ENCODE measurements around the gene MYG1. TPM values are rescaled to one million over a fixed set of nuclear protein-coding genes. Genes with fewer than 3 reads are reported as not detected.
A peak's percentile ranks its signal among the peaks of the same experiment; 100 is the strongest.
"Not testable (repeated sequence)": the region's sequence is repeated elsewhere in the genome, so short reads cannot be mapped to it uniquely, and the experiment has no call there.

The MYG1 gene
- total and polyA plus RNA-seq, 10 donors = 31.1 to 79.2 (median 37.5) TPM

GRCh38 chr12:53290661-53291060, 8.8 kb upstream of the MYG1 start:
- DNase-seq = no peak
- intact Hi-C loops (cut with DNase I; ENCODE audit: low total_unique reads) = no loop called here
- WGBS, 5 donors = 85 to 94% (median 91%) methylated on average over 9 of the region's 9 CpGs

GRCh38 chr12:53292426-53292825, 7.1 kb upstream of the MYG1 start:
- H3K4me1 ChIP-seq = peaks cover 15 to 36% (median 27%) of the 10 kb centered on the region in 6 donors
- no peak overlapping the region for H3K27ac ChIP-seq
- H3K27me3 ChIP-seq (replicated peaks in 1 of 7) = no peaks in the 10 kb centered on the region
- H3K36me3 ChIP-seq = peaks cover 0 to 62% (median under 1%) of the 10 kb centered on the region in 6 donors
- no peak for TF ChIP-seq POLR2A (IDR thresholded peaks at IDR 0.05)
- TF ChIP-seq CTCF (IDR thresholded peaks at IDR 0.05 in 8 of 11, conservative IDR thresholded peaks at IDR 0.05 in 3 of 11) = no peak
- TF ChIP-seq POLR2AphosphoS5 (IDR thresholded peaks at IDR 0.05) = no peak
- H3K4me3 ChIP-seq = no peak overlapping the region
- no peaks in the 10 kb centered on the region for H3K9me3 ChIP-seq
- no peak for DNase-seq
- intact Hi-C loops (cut with DNase I; ENCODE audit: low total_unique reads) = no loop called here

More at GRCh38 chr12:53290661-53291060, 8.8 kb upstream of the MYG1 start:
- Histone ChIP-seq H3K27ac (no peak overlapping the region), H3K4me3 (no peak overlapping the region), H3K4me1 (peaks cover 0 to 29% (median 11%) of the 10 kb centered on the region in 6 donors), H3K27me3 (replicated peaks in 1 of 7) (no peaks in the 10 kb centered on the region), H3K36me3 (peaks cover 0 to 62% (median 0%) of the 10 kb centered on the region in 6 donors), H3K9me3 (no peaks in the 10 kb centered on the region)
- TF ChIP-seq POLR2AphosphoS5 (IDR thresholded peaks at IDR 0.05) = no peak
- TF ChIP-seq CTCF (IDR thresholded peaks at IDR 0.05 in 8 of 11, conservative IDR thresholded peaks at IDR 0.05 in 3 of 11) = no peak
- TF ChIP-seq POLR2A (IDR thresholded peaks at IDR 0.05) = no peak

GRCh38 chr12:53295070-53295890, 4.2 kb upstream of the MYG1 start, which contains the start of gene PFDN5:
TSS of gene PFDN5 (plus strand) at chr12:53295542. CDS start at chr12:53295568, 26 bp downstream.
- peak within 1 kb of the TSS; percentile 82 to 94 (median 86) for H3K27ac ChIP-seq
- peaks cover 19 to 57% (median 48%) of the 10 kb centered on the region in 6 donors for H3K4me1 ChIP-seq
- intact Hi-C loops (cut with DNase I; ENCODE audit: low total_unique reads) = no loop called here
- peak within 1 kb of the TSS; percentile 40 to 98 (median 72) for H3K4me3 ChIP-seq
- no peaks in the 10 kb centered on the region for H3K27me3 ChIP-seq (replicated peaks in 1 of 7)
- 2 to 3% (median 3%) methylated on average over 37 to 42 of the region's 42 CpGs for WGBS, 5 donors
- TF ChIP-seq POLR2A (IDR thresholded peaks at IDR 0.05) (peak in 1 of 3 donors; percentile 59), POLR2AphosphoS5 (IDR thresholded peaks at IDR 0.05) (peak; percentile 95 to 97 (median 96)), CTCF (IDR thresholded peaks at IDR 0.05 in 8 of 11, conservative IDR thresholded peaks at IDR 0.05 in 3 of 11) (peak in 9 of 11 experiments; percentile 3 to 71 (median 42))
- peaks cover 0 to 58% (median 11%) of the 10 kb centered on the region in 6 donors for H3K36me3 ChIP-seq
- DNase-seq = peak; percentile 99
- no peaks in the 10 kb centered on the region for H3K9me3 ChIP-seq

- peaks cover 0 to 52% (median 11%) of the 10 kb centered on the region in 6 donors for H3K36me3 ChIP-seq
- H3K9me3 ChIP-seq = no peaks in the 10 kb centered on the region
- intact Hi-C loops (cut with DNase I; ENCODE audit: low total_unique reads) = no loop called here
- TF ChIP-seq POLR2A (IDR thresholded peaks at IDR 0.05) = no peak
- TF ChIP-seq POLR2AphosphoS5 (IDR thresholded peaks at IDR 0.05) = no peak
- TF ChIP-seq CTCF (IDR thresholded peaks at IDR 0.05 in 8 of 11, conservative IDR thresholded peaks at IDR 0.05 in 3 of 11) = no peak
- 6 to 9% (median 7%) methylated on average over 12 of the region's 12 CpGs for WGBS, 5 donors
- H3K27me3 ChIP-seq (replicated peaks in 1 of 7) = no peaks in the 10 kb centered on the region
- H3K27ac ChIP-seq = peak overlapping the region; percentile 82 to 94 (median 86)
- peaks cover 24 to 63% (median 54%) of the 10 kb centered on the region in 6 donors for H3K4me1 ChIP-seq
- no peak for DNase-seq
- H3K4me3 ChIP-seq = peak overlapping the region; percentile 40 to 98 (median 72)
These were observed 3.6 kb upstream of the MYG1 start for GRCh38 chr12:53295891-53296219.

DNA sequence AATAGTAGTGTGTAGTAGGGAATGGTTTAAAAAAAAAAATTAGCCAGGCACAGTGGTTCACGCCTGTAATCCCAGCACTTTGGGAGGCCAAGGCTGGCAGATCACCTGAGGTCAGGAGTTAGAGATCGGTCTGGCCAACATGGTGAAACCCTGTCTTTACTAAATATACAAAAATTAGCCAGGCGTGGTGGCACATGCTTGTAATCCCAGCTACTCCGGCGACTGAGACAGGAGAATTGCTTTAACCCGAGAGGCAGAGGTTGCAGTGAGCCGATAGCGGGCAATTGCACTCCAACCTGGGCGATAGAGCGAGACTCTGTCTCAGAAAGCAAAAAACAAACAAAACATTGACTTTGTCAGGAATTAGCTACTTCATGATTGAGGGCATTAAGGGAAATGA, 2.4 kb upstream of the MYG1 start:
- intact Hi-C loops (cut with DNase I; ENCODE audit: low total_unique reads); H3K9me3 ChIP-seq; H3K27me3 ChIP-seq (replicated peaks in 1 of 7); DNase-seq: not testable (repeated sequence)
- Histone ChIP-seq H3K4me3 (peak overlapping the region in 1 of 8 donors; percentile 98), H3K4me1 (peaks cover 33 to 75% (median 66%) of the 10 kb centered on the region in 6 donors), H3K27ac (peak overlapping the region in 5 of 8 donors; percentile 66 to 94 (median 87)), H3K36me3 (peaks cover 0 to 52% (median 18%) of the 10 kb centered on the region in 6 donors)
- WGBS, 5 donors = 94 to 97% (median 95%) methylated on average over 10 of the region's 10 CpGs

Data from spleen (tissue), 11 donors.